Endothelial cell of umbilical vein (primary cell): ENCODE measurements around the gene MBD3L1. TPM values are rescaled to one million over a fixed set of nuclear protein-coding genes. Genes with fewer than 3 reads are reported as not detected.

Experiments used
- BruUV-seq: library from RNA; stranded (reverse); fragments of 400-500 nt; replicated peaks from 2 replicates; lab custom pipeline; 2021; lab: Mats Ljungman, UMichigan
- CTCF ChIA-PET: fragments of 300-600, 350-600 bp; sonication (Branson Sonifier 250); formaldehyde crosslinking; loops from one replicate; lab custom pipeline; 2021; ENCODE audit warnings: antibody characterized with exemption, inconsistent platforms; lab: Charles Lee
- POLR2A ChIA-PET: fragments of 300-600, 350-600 bp; sonication (Branson Sonifier 250); formaldehyde crosslinking; loops from one replicate; lab custom pipeline; 2021; ENCODE audit warnings: antibody characterized with exemption, inconsistent platforms; lab: Charles Lee
- DNase-seq: peaks from one replicate; pipeline ENCODE4 v3.0.0-alpha.2; 2011; ENCODE audit warnings: low read depth, low spot score
- FAIRE-seq: peaks from 2 replicates; lab custom pipeline; 2011; peaks lifted over from hg19 to GRCh38; lab: Jason Lieb, UNC
- H2AFZ ChIP-seq: 2 replicates; pipeline ENCODE4 v1.6.0; 2012; ENCODE audit warnings: low read depth, low read length, control low read depth, inconsistent platforms
- H3K27ac ChIP-seq: 2 replicates; pipeline ENCODE4 v1.5.1; 2011; ENCODE audit warnings: low read depth, mild to moderate bottlenecking, control low read depth, low read length, moderate library complexity; ENCODE audit not compliant: insufficient read depth
- H3K27me3 ChIP-seq, 2 experiments: 2 replicates each; pipeline versions ENCODE4 v1.6.0 to v1.6.1; 2011; ENCODE audit warnings: low read length in 2 of 2, mixed read lengths in 1 of 2; ENCODE audit not compliant: control insufficient read depth in 2 of 2, insufficient read depth in 2 of 2
- H3K36me3 ChIP-seq, 2 experiments: 2 replicates in 1 of 2; 3 replicates in 1 of 2; pipeline ENCODE4 v1.5.1; 2011; ENCODE audit warnings: low read length in 2 of 2, mild to moderate bottlenecking in 1 of 2, moderate library complexity in 1 of 2; ENCODE audit not compliant: control insufficient read depth in 2 of 2, insufficient read depth in 2 of 2; ENCODE audit errors: extremely low read depth in 1 of 2
- H3K4me1 ChIP-seq: 3 replicates; pipeline ENCODE4 v1.5.1; 2011; ENCODE audit warnings: mild to moderate bottlenecking, low read length; ENCODE audit not compliant: control insufficient read depth, insufficient read depth; ENCODE audit errors: extremely low read depth
- H3K4me2 ChIP-seq: 2 replicates; pipeline ENCODE4 v1.6.1; 2011; ENCODE audit warnings: low read length, control low read depth, mixed read lengths; ENCODE audit not compliant: insufficient read depth
- H3K4me3 ChIP-seq, 3 experiments: fragments of 200-600 bp in 1 of 3; sonication (generic), shearing (Covaris generic) in 1 of 3; replicated peaks in 1 of 3; 2 replicates each; pipeline ENCODE4 v1.5.1; 2011 to 2016; ENCODE audit warnings: control low read depth in 3 of 3, low read length in 3 of 3, mild to moderate bottlenecking in 2 of 3, inconsistent platforms in 1 of 3, low read depth in 1 of 3, moderate library complexity in 1 of 3; ENCODE audit not compliant: insufficient read depth in 1 of 3
- H3K79me2 ChIP-seq: 2 replicates; pipeline ENCODE4 v1.6.0; 2012; ENCODE audit warnings: low read length, inconsistent platforms; ENCODE audit not compliant: control insufficient read depth, insufficient read depth
- H3K9ac ChIP-seq: replicated peaks from 2 replicates; pipeline ENCODE3; 2011; ENCODE audit warnings: low read length, control low read depth; ENCODE audit not compliant: insufficient read depth; ENCODE audit errors: extremely low read depth
- H3K9me1 ChIP-seq: replicated peaks from 3 replicates; pipeline ENCODE4 v1.6.0; 2011; ENCODE audit warnings: mild to moderate bottlenecking, low read length; ENCODE audit not compliant: control insufficient read depth, insufficient read depth; ENCODE audit errors: extremely low read depth
- H3K9me3 ChIP-seq: replicated peaks from 2 replicates; pipeline ENCODE4 v1.5.1; 2012; ENCODE audit warnings: low read length, inconsistent platforms; ENCODE audit not compliant: control insufficient read depth, insufficient read depth
- H4K20me1 ChIP-seq: replicated peaks from 2 replicates; pipeline ENCODE3; 2011; ENCODE audit warnings: mild to moderate bottlenecking, low read length; ENCODE audit not compliant: control insufficient read depth, insufficient read depth; ENCODE audit errors: extremely low read depth
- CTCF ChIP-seq, 2 donors: IDR thresholded peaks; 1 replicate in 1 of 2; 2 replicates in 1 of 2; pipeline ENCODE4 v1.5.1; 2011; ENCODE audit warnings: low read length in 2 of 2, mild to moderate bottlenecking in 2 of 2, moderate library complexity in 2 of 2, control low read depth in 1 of 2, inconsistent platforms in 1 of 2, low read depth in 1 of 2; ENCODE audit not compliant: insufficient read depth in 1 of 2; ENCODE audit errors: extremely low read depth in 1 of 2
- EZH2 ChIP-seq: IDR thresholded peaks from 2 replicates; pipeline ENCODE4 v1.6.1; 2012; ENCODE audit warnings: borderline replicate concordance, low read depth, mild to moderate bottlenecking, moderate library complexity, low read length, inconsistent platforms; ENCODE audit not compliant: severe bottlenecking
- FOS ChIP-seq: IDR thresholded peaks from 2 replicates; pipeline ENCODE4 v1.6.1; 2011; ENCODE audit warnings: mild to moderate bottlenecking, low read length, moderate library complexity, borderline replicate concordance; ENCODE audit not compliant: insufficient read depth
- GATA2 ChIP-seq: IDR thresholded peaks from 2 replicates; pipeline ENCODE4 v1.7.0; 2011; ENCODE audit warnings: low read depth, mild to moderate bottlenecking, moderate library complexity, mixed read lengths, low read length; ENCODE audit not compliant: insufficient read length, insufficient read depth
- JUN ChIP-seq: IDR thresholded peaks from 2 replicates; pipeline ENCODE4 v1.6.1; 2011; ENCODE audit warnings: borderline replicate concordance, low read depth; ENCODE audit not compliant: insufficient read length, insufficient read depth
- MAX ChIP-seq: IDR thresholded peaks from 2 replicates; pipeline ENCODE4 v1.6.1; 2011; ENCODE audit not compliant: insufficient read depth, insufficient read length
- MYC ChIP-seq: IDR thresholded peaks from one replicate; pipeline ENCODE4 v1.6.1; 2011; ENCODE audit warnings: mild to moderate bottlenecking, low read depth, low read length
- POLR2A ChIP-seq: IDR thresholded peaks from 2 replicates; pipeline ENCODE4 v1.6.1; 2012; ENCODE audit warnings: low read depth, mild to moderate bottlenecking, control low read depth, low read length
- POLR2AphosphoS5 ChIP-seq: IDR thresholded peaks from 2 replicates; pipeline ENCODE4 v1.6.1; 2012; ENCODE audit warnings: low read depth, mild to moderate bottlenecking, control low read depth, low read length, moderate library complexity; ENCODE audit not compliant: insufficient read depth
- dilution Hi-C: fragments of 300-500 bp; cut with MboI; formaldehyde crosslinking; loops from one replicate; pipeline ENCODE4 v1.15.0; 2019; ENCODE audit warnings: low sequenced_read_pairs; ENCODE audit not compliant: extremely low pct_ligation_motif_present
- intact Hi-C: fragments of 100-400 bp; cut with micrococcal nuclease; formaldehyde crosslinking; loops from one replicate; pipeline ENCODE4 v1.10.0; 2022
- polyA plus RNA-seq, 4 experiments: library from polyadenylated mRNA; depleted of rRNA in 3 of 4; stranded (reverse) in 3 of 4; unstranded in 1 of 4; fragments of >200 nt; gene quantifications; 2 replicates each; pipeline versions ENCODE4 v1.2.1 to v1.2.3, GENCODE V29; 2011 to 2012; ENCODE audit warnings: missing spikeins in 1 of 4
- total RNA-seq: library from RNA; stranded (reverse); gene quantifications from 2 replicates; pipeline ENCODE4 v1.2.3, GENCODE V29; 2021

Gene MBD3L1
- total and polyA plus RNA-seq, 2 donors (not counting 3 experiments of a cell fraction or from before 2014, with no cell fraction given) = not detected

- TF ChIP-seq POLR2A (no peak), EZH2 (no peak), MYC (no peak), MAX (no peak), GATA2 (no peak), FOS (no peak), POLR2AphosphoS5 (no peak), JUN (no peak), CTCF (IDR thresholded peaks at IDR 0.05; ENCODE audit: extremely low read depth in 1 of 2, insufficient read depth in 1 of 2, low read depth in 1 of 2, low read length in 2 of 2) (no peak)
- Histone ChIP-seq H3K4me3 (no peak overlapping the region), H3K9me3 (no peaks in the 10 kb centered on the region), H3K9me1 (no peaks in the 10 kb centered on the region), H3K36me3 (no peaks in the 10 kb centered on the region), H3K27ac (no peak overlapping the region), H3K4me1 (no peaks in the 10 kb centered on the region), H3K27me3 (no peaks in the 10 kb centered on the region), H4K20me1 (no peaks in the 10 kb centered on the region), H3K4me2 (no peak overlapping the region), H3K9ac (no peak overlapping the region), H3K79me2 (no peaks in the 10 kb centered on the region), H2AFZ (no peak overlapping the region)
- dilution Hi-C loops (no loop called here), intact Hi-C loops (no loop called here)
- DNase-seq = no peak
- BruUV-seq = no TSS peak
- ChIA-PET CTCF (no interaction called here), POLR2A (no interaction called here)
- FAIRE-seq = no peak
Measured at GRCh38 chr19:8849232-8849631, 17.1 kb downstream of the MBD3L1 start.
